GM12891 (cell line): ENCODE results near the gene CEP76.

Experiments used
- PAX5 ChIP-seq: IDR thresholded peaks from 2 replicates; pipeline ENCODE4 v1.6.1; 2011; ENCODE audit warnings: low read length, moderate library complexity, mild to moderate bottlenecking; ENCODE audit not compliant: insufficient read depth, severe bottlenecking
- POLR2A ChIP-seq: IDR thresholded peaks from 2 replicates; pipeline ENCODE4 v1.6.1; 2011; ENCODE audit warnings: low read depth, low read length, control low read depth
- POLR2AphosphoS5 ChIP-seq: IDR thresholded peaks from 2 replicates; pipeline ENCODE4 v1.6.1; 2011; ENCODE audit warnings: low read depth, low read length, control low read depth
- TAF1 ChIP-seq: IDR thresholded peaks from 2 replicates; pipeline ENCODE4 v1.6.1; 2011; ENCODE audit warnings: low read depth, low read length, control low read depth

- no peak for TF ChIP-seq POLR2AphosphoS5
- TF ChIP-seq POLR2A: no peak
- no peak for TF ChIP-seq PAX5
- TF ChIP-seq TAF1: no peak
Observed at GRCh38 chr18:12750715-12751502, 48.4 kb upstream of the CEP76 start.
